ENCODE data around the gene URB2.
"Not testable (repeated sequence)": the region's sequence is repeated elsewhere in the genome, so short reads cannot be mapped to it uniquely, and the experiment has no call there.

URB2 gene

GRCh38 chr1:229693129-229693900 lies 67.3 kb downstream of the URB2 start:
- no peak for DNase-seq (ENCODE audit: low spot score)

- no peak for DNase-seq (ENCODE audit: low spot score)
Observed at GRCh38 chr1:229694053-229694693, 68.1 kb downstream of the URB2 start.

GRCh38 chr1:229696385-229696784 lies 70.3 kb downstream of the URB2 start:
- no peak for DNase-seq (ENCODE audit: low spot score)

- no peak for DNase-seq (ENCODE audit: low spot score)
Observed at GRCh38 chr1:229699613-229700267, 73.7 kb downstream of the URB2 start.

GRCh38 chr1:229704157-229704556 lies 78.1 kb downstream of the URB2 start:
- DNase-seq (ENCODE audit: low spot score) = no peak

GRCh38 chr1:229705152-229705551 lies 79.1 kb downstream of the URB2 start:
- DNase-seq (ENCODE audit: low spot score) = not testable (repeated sequence)

GRCh38 chr1:229707127-229707526 lies 81.1 kb downstream of the URB2 start:
- not testable (repeated sequence) for DNase-seq (ENCODE audit: low spot score)

- DNase-seq (ENCODE audit: low spot score) = no peak
Observed at GRCh38 chr1:229709500-229710013, 83.5 kb downstream of the URB2 start.

Data from hematopoietic multipotent progenitor cell treated with erythropoietin and hydrocortisone succinate and interleukin-3 and kit ligand, for 17 days (in vitro differentiated cells).